AG09309 (cell line): ENCODE results near the gene LARP1.
"Not testable (repeated sequence)": the region's sequence is repeated elsewhere in the genome, so short reads cannot be mapped to it uniquely, and the experiment has no call there.

Experiments
- DNase-seq: peaks from one replicate; pipeline ENCODE4 v3.0.0-alpha.2; 2010; ENCODE audit warnings: low read depth
- H3K4me3 ChIP-seq: 2 replicates; pipeline ENCODE4 v1.5.1; 2011; ENCODE audit warnings: mild to moderate bottlenecking, low read depth, low read length, moderate library complexity; ENCODE audit not compliant: control insufficient read depth
- CTCF ChIP-seq: IDR thresholded peaks from 2 replicates; pipeline ENCODE4 v1.5.1; 2011; ENCODE audit warnings: mild to moderate bottlenecking, low read depth, low read length, inconsistent platforms; ENCODE audit not compliant: insufficient read depth, control insufficient read depth; ENCODE audit errors: missing control alignments

The LARP1 gene

GRCh38 chr5:154723740-154724505 lies 31.3 kb upstream of the LARP1 start:
- peak; percentile 45 for DNase-seq
- TF ChIP-seq CTCF = no peak
- no peak overlapping the region for H3K4me3 ChIP-seq

- DNase-seq = no peak
- no peak overlapping the region for H3K4me3 ChIP-seq
- TF ChIP-seq CTCF = no peak
These were observed 27.8 kb upstream of the LARP1 start for GRCh38 chr5:154727361-154727760.

- H3K4me3 ChIP-seq = no peak overlapping the region
- DNase-seq = no peak
- TF ChIP-seq CTCF = no peak
These were observed 26.1 kb upstream of the LARP1 start for GRCh38 chr5:154728939-154729588.

- TF ChIP-seq CTCF = no peak
- DNase-seq = no peak
- H3K4me3 ChIP-seq = no peak overlapping the region
These were observed 25.6 kb upstream of the LARP1 start for GRCh38 chr5:154729613-154730012.

- H3K4me3 ChIP-seq, DNase-seq: not testable (repeated sequence)
These were observed 24.4 kb upstream of the LARP1 start for GRCh38 chr5:154730761-154731160.

- no peak for TF ChIP-seq CTCF
- no peak overlapping the region for H3K4me3 ChIP-seq
- DNase-seq = no peak
These were observed 23.0 kb upstream of the LARP1 start for GRCh38 chr5:154732212-154732611.
